ENCODE data around the gene FBXO15.

The FBXO15 gene

GRCh38 chr18:74092922-74093321 lies 54.7 kb downstream of the FBXO15 start (continued):
- no peak for TF ChIP-seq PBX3 (CRISPR knock-in tag; IDR thresholded peaks at IDR 0.05)
- no peak for TF ChIP-seq ZNF26 (tag by site-specific recombination; IDR thresholded peaks at IDR 0.05)

GRCh38 chr18:74084184-74084855 lies 63.3 kb downstream of the FBXO15 start:
- H3K9me3 ChIP-seq (ENCODE audit: control insufficient read depth, insufficient read depth, low read depth, low read length): no peaks in the 10 kb centered on the region
- no peaks in the 10 kb centered on the region for H3K36me3 ChIP-seq (ENCODE audit: control insufficient read depth in 2 of 2, insufficient read depth in 1 of 2, low read length in 2 of 2)
- TF ChIP-seq, protein P1, sequence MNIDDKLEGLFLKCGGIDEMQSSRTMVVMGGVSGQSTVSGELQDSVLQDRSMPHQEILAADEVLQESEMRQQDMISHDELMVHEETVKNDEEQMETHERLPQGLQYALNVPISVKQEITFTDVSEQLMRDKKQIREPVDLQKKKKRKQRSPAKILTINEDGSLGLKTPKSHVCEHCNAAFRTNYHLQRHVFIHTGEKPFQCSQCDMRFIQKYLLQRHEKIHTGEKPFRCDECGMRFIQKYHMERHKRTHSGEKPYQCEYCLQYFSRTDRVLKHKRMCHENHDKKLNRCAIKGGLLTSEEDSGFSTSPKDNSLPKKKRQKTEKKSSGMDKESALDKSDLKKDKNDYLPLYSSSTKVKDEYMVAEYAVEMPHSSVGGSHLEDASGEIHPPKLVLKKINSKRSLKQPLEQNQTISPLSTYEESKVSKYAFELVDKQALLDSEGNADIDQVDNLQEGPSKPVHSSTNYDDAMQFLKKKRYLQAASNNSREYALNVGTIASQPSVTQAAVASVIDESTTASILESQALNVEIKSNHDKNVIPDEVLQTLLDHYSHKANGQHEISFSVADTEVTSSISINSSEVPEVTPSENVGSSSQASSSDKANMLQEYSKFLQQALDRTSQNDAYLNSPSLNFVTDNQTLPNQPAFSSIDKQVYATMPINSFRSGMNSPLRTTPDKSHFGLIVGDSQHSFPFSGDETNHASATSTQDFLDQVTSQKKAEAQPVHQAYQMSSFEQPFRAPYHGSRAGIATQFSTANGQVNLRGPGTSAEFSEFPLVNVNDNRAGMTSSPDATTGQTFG (tag by site-specific recombination; IDR thresholded peaks at IDR 0.05; ENCODE audit: borderline replicate concordance): no peak
- TF ChIP-seq ZNF426 (tag by site-specific recombination; IDR thresholded peaks at IDR 0.05): no peak
- no peak for TF ChIP-seq ZNF660 (tag by site-specific recombination; IDR thresholded peaks at IDR 0.05)
- no peak for TF ChIP-seq ZIC2 (tag by site-specific recombination; IDR thresholded peaks at IDR 0.05)
- TF ChIP-seq ZNF692 (tag by site-specific recombination; IDR thresholded peaks at IDR 0.05): no peak
- TF ChIP-seq, protein P2, sequence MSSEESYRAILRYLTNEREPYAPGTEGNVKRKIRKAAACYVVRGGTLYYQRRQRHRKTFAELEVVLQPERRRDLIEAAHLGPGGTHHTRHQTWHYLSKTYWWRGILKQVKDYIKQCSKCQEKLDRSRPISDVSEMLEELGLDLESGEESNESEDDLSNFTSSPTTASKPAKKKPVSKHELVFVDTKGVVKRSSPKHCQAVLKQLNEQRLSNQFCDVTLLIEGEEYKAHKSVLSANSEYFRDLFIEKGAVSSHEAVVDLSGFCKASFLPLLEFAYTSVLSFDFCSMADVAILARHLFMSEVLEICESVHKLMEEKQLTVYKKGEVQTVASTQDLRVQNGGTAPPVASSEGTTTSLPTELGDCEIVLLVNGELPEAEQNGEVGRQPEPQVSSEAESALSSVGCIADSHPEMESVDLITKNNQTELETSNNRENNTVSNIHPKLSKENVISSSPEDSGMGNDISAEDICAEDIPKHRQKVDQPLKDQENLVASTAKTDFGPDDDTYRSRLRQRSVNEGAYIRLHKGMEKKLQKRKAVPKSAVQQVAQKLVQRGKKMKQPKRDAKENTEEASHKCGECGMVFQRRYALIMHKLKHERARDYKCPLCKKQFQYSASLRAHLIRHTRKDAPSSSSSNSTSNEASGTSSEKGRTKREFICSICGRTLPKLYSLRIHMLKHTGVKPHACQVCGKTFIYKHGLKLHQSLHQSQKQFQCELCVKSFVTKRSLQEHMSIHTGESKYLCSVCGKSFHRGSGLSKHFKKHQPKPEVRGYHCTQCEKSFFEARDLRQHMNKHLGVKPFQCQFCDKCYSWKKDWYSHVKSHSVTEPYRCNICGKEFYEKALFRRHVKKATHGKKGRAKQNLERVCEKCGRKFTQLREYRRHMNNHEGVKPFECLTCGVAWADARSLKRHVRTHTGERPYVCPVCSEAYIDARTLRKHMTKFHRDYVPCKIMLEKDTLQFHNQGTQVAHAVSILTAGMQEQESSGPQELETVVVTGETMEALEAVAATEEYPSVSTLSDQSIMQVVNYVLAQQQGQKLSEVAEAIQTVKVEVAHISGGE (tag by site-specific recombination; conservative IDR thresholded peaks at IDR 0.05; ENCODE audit: low read depth): no peak
- TF ChIP-seq SCRT2 (tag by site-specific recombination; IDR thresholded peaks at IDR 0.05): no peak
- TF ChIP-seq ZNF449 (tag by site-specific recombination; IDR thresholded peaks at IDR 0.05): no peak
- no peak for TF ChIP-seq ZNF10 (tag by site-specific recombination; IDR thresholded peaks at IDR 0.05)
- TF ChIP-seq ZNF26 (tag by site-specific recombination; IDR thresholded peaks at IDR 0.05): no peak
- TF ChIP-seq, protein P3, sequence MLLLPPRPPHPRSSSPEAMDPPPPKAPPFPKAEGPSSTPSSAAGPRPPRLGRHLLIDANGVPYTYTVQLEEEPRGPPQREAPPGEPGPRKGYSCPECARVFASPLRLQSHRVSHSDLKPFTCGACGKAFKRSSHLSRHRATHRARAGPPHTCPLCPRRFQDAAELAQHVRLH (tag by site-specific recombination; IDR thresholded peaks at IDR 0.05): no peak
- CTCF ChIA-PET: interaction anchor here (0.6 kb wide), 1 partner anchor 1024 kb away, joined by 3 read pairs; no protein-coding TSS in a partner anchor
- no peak overlapping the region for H3K4me3 ChIP-seq (ENCODE audit: low read depth, low read length)
- H3K27ac ChIP-seq (ENCODE audit: extremely low read depth, low read depth, low read length): no peak overlapping the region
- POLR2A ChIA-PET: no interaction called here
- H3K4me1 ChIP-seq (ENCODE audit: control insufficient read depth, insufficient read depth, low read length): no peaks in the 10 kb centered on the region

Measured in HEK293 (cell line).